ENCODE results near the gene RABEP2. TPM values are rescaled to one million over a fixed set of nuclear protein-coding genes. Genes with fewer than 3 reads are reported as not detected.
"Not testable (repeated sequence)": the region's sequence is repeated elsewhere in the genome, so short reads cannot be mapped to it uniquely, and the experiment has no call there.

RABEP2 gene
- total RNA-seq, 1 experiment from 2014 or later, result 48.5 TPM

- ChIA-PET CTCF (interaction anchor here (0.6 to 0.7 kb wide), 3 partner anchors 26 to 874 kb away, joined by 3 read pairs; no protein-coding TSS in a partner anchor), POLR2A (ENCODE audit: unreplicated experiment) (interaction anchor here (0.5 to 0.7 kb wide), 2 partner anchors 129 to 793 kb away, joined by 3 to 5 read pairs; no protein-coding TSS in a partner anchor)
- TF ChIP-seq EZH2 (IDR thresholded peaks at IDR 0.05; ENCODE audit: low read depth), result no peak
- TF ChIP-seq CTCF (conservative IDR thresholded peaks at IDR 0.05), result peak; percentile 77
- Histone ChIP-seq H3K4me2 (peak overlapping the region; percentile 89), H3K9me2 (ENCODE audit: insufficient read depth) (no peaks in the 10 kb centered on the region), H3K9me3 (ENCODE audit: insufficient read depth, low read depth) (no peaks in the 10 kb centered on the region), H2AFZ (peak overlapping the region; percentile 92), H3F3A (ENCODE audit: insufficient read depth, low read depth) (peaks cover 17% of the 10 kb centered on the region; the same call in 1 of the 2 replicates), H3K4me1 (replicated peaks; ENCODE audit: insufficient read depth) (peaks cover 7% of the 10 kb centered on the region), H3K4me3 (peak overlapping the region; percentile 94), H4K20me1 (ENCODE audit: insufficient read depth) (no peaks in the 10 kb centered on the region), H3K36me3 (ENCODE audit: low read depth) (0 out of 2 replicates have a peak, but pooled peaks cover 6% of the 10 kb centered on the region), H3K27me3 (ENCODE audit: insufficient read depth, low read depth) (no peaks in the 10 kb centered on the region), H3K27ac (peak overlapping the region; percentile 62), H3K79me2 (ENCODE audit: low read depth) (peaks cover 18% of the 10 kb centered on the region)
- BruUV-seq (replicated peaks), result TSS peak; percentile 96
- intact Hi-C loops (cut with micrococcal nuclease; ENCODE audit: unreplicated experiment), result loop anchor here (10.0 kb wide), 1 partner anchor 751 kb away; no protein-coding TSS in a partner anchor
- peak; percentile 51 to 67 for DNase-seq
These were observed 49.0 kb upstream of the RABEP2 start for GRCh38 chr16:28974007-28974436.

- POLR2A ChIA-PET (ENCODE audit: unreplicated experiment); H4K20me1 ChIP-seq (ENCODE audit: insufficient read depth); H3K27me3 ChIP-seq (ENCODE audit: insufficient read depth, low read depth); H3K4me1 ChIP-seq (replicated peaks; ENCODE audit: insufficient read depth); H3K4me2 ChIP-seq; H3K9me2 ChIP-seq (ENCODE audit: insufficient read depth); BruUV-seq (replicated peaks); H3K27ac ChIP-seq; H3K4me3 ChIP-seq; H3K9me3 ChIP-seq (ENCODE audit: insufficient read depth, low read depth); CTCF ChIA-PET; H3K79me2 ChIP-seq (ENCODE audit: low read depth); H2AFZ ChIP-seq; H3K36me3 ChIP-seq (ENCODE audit: low read depth); DNase-seq: not testable (repeated sequence)
- intact Hi-C loops (cut with micrococcal nuclease; ENCODE audit: unreplicated experiment), result loop anchor here (10.0 kb wide), 1 partner anchor 755 kb away; no protein-coding TSS in a partner anchor
- H3F3A ChIP-seq (ENCODE audit: insufficient read depth, low read depth), result peaks cover 22% of the 10 kb centered on the region; the same call in 1 of the 2 replicates
These were observed 44.7 kb upstream of the RABEP2 start for GRCh38 chr16:28969696-28970095.

GRCh38 chr16:28967156-28967555 is 42.1 kb upstream of the RABEP2 start:
- H3K27ac ChIP-seq, result no peak overlapping the region
- POLR2A ChIA-PET (ENCODE audit: unreplicated experiment), result no interaction called here
- H3K4me1 ChIP-seq (replicated peaks; ENCODE audit: insufficient read depth), result no peaks in the 10 kb centered on the region
- peaks cover 13% of the 10 kb centered on the region; the same call in 1 of the 2 replicates for H3F3A ChIP-seq (ENCODE audit: insufficient read depth, low read depth)
- CTCF ChIA-PET, result no interaction called here
- no peaks in the 10 kb centered on the region for H3K36me3 ChIP-seq (ENCODE audit: low read depth)
- no peaks in the 10 kb centered on the region for H3K27me3 ChIP-seq (ENCODE audit: insufficient read depth, low read depth)
- H2AFZ ChIP-seq, result no peak overlapping the region
- TF ChIP-seq CTCF (conservative IDR thresholded peaks at IDR 0.05) (no peak), EZH2 (IDR thresholded peaks at IDR 0.05; ENCODE audit: low read depth) (no peak)
- H3K9me3 ChIP-seq (ENCODE audit: insufficient read depth, low read depth), result no peaks in the 10 kb centered on the region
- intact Hi-C loops (cut with micrococcal nuclease; ENCODE audit: unreplicated experiment), result no loop called here
- H3K4me3 ChIP-seq, result no peak overlapping the region
- H3K79me2 ChIP-seq (ENCODE audit: low read depth), result no peaks in the 10 kb centered on the region
- H3K9me2 ChIP-seq (ENCODE audit: insufficient read depth), result no peaks in the 10 kb centered on the region
- no peaks in the 10 kb centered on the region for H4K20me1 ChIP-seq (ENCODE audit: insufficient read depth)
- H3K4me2 ChIP-seq, result no peak overlapping the region
- BruUV-seq (replicated peaks), result no TSS peak
- DNase-seq, result no peak

GRCh38 chr16:28964496-28964895 is 39.5 kb upstream of the RABEP2 start:
- Histone ChIP-seq H3K9me3 (ENCODE audit: insufficient read depth, low read depth) (no peaks in the 10 kb centered on the region), H2AFZ (no peak overlapping the region), H3K27ac (no peak overlapping the region), H3K36me3 (ENCODE audit: low read depth) (no peaks in the 10 kb centered on the region), H3K79me2 (ENCODE audit: low read depth) (no peaks in the 10 kb centered on the region), H4K20me1 (ENCODE audit: insufficient read depth) (no peaks in the 10 kb centered on the region), H3K4me1 (replicated peaks; ENCODE audit: insufficient read depth) (no peaks in the 10 kb centered on the region), H3K9me2 (ENCODE audit: insufficient read depth) (no peaks in the 10 kb centered on the region), H3K4me2 (no peak overlapping the region), H3K4me3 (no peak overlapping the region), H3F3A (ENCODE audit: insufficient read depth, low read depth) (peaks cover 13% of the 10 kb centered on the region; the same call in 1 of the 2 replicates), H3K27me3 (ENCODE audit: insufficient read depth, low read depth) (no peaks in the 10 kb centered on the region)
- ChIA-PET CTCF (no interaction called here), POLR2A (ENCODE audit: unreplicated experiment) (no interaction called here)
- BruUV-seq (replicated peaks), result no TSS peak
- intact Hi-C loops (cut with micrococcal nuclease; ENCODE audit: unreplicated experiment), result no loop called here
- no peak for DNase-seq
- TF ChIP-seq EZH2 (IDR thresholded peaks at IDR 0.05; ENCODE audit: low read depth), result no peak
- no peak for TF ChIP-seq CTCF (conservative IDR thresholded peaks at IDR 0.05)

Measured in PC-9 (cell line).